A549 (cell line): ENCODE data around the gene SYTL3. TPM values are rescaled to one million over a fixed set of nuclear protein-coding genes. Genes with fewer than 3 reads are reported as not detected.
A peak's percentile ranks its signal among the peaks of the same experiment; 100 is the strongest.

Experiments
- ATAC-seq, 2 experiments: fragments of 200-7000 bp in 1 of 2; fragments of >200 bp in 1 of 2; cut with Nextera tagmentation in 1 of 2; cut with Tn5 transposase in 1 of 2; 3 replicates each; pipeline versions ENCODE4 v1.8.0 to v1.9.1; 2018 to 2020; ENCODE audit warnings: mild to moderate bottlenecking in 1 of 2, moderate library complexity in 1 of 2
- CTCF ChIA-PET: fragments of 300-600 bp; sonication (Branson Sonifier 250); formaldehyde crosslinking; extraction: SDS; loops from one replicate; lab custom pipeline; 2021; ENCODE audit warnings: antibody characterized with exemption, inconsistent platforms; lab: Yijun Ruan, JAX
- POLR2A ChIA-PET: fragments of 350-600 bp; formaldehyde crosslinking; extraction: SDS; loops from one replicate; lab custom pipeline; 2021; ENCODE audit warnings: antibody characterized with exemption, inconsistent platforms; lab: Yijun Ruan, JAX
- DNase-seq, 2 experiments: peaks; one replicate each; pipeline versions ENCODE4 v3.0.0 to v3.0.0-alpha.2; 2011 to 2016; ENCODE audit warnings: low read depth in 1 of 2, low spot score in 1 of 2
- FAIRE-seq: peaks from 2 replicates; lab custom pipeline; 2011; peaks lifted over from hg19 to GRCh38; lab: Jason Lieb, UNC
- H3K27ac ChIP-seq, 2 experiments: fragments of >200 bp; sonication (Bioruptor Twin); formaldehyde crosslinking; 3 replicates each; pipeline ENCODE4 v1.5.1; 2016 to 2017
- H3K4me1 ChIP-seq: fragments of >200 bp; sonication (Bioruptor Twin); formaldehyde crosslinking; 3 replicates; pipeline ENCODE4 v1.6.1; 2016
- H3K4me2 ChIP-seq: fragments of >200 bp; sonication (Bioruptor Twin); formaldehyde crosslinking; 3 replicates; pipeline ENCODE4 v1.6.1; 2016
- H3K4me3 ChIP-seq: fragments of >200 bp; sonication (Bioruptor Twin); formaldehyde crosslinking; 3 replicates; pipeline ENCODE4 v1.5.1; 2016
- H3K9me3 ChIP-seq: fragments of >200 bp; sonication (Bioruptor Twin); formaldehyde crosslinking; 3 replicates; pipeline ENCODE4 v1.6.1; 2016
- BHLHE40 ChIP-seq: IDR thresholded peaks from 2 replicates; pipeline ENCODE4 v1.6.1; 2012; ENCODE audit warnings: low read depth, low read length, inconsistent platforms
- CHD4 ChIP-seq: fragments of 200-600 bp; sonication (generic); IDR thresholded peaks from 2 replicates; pipeline ENCODE4 v1.6.1; 2016; ENCODE audit warnings: antibody characterized with exemption, mild to moderate bottlenecking, borderline replicate concordance
- E2F6 ChIP-seq: IDR thresholded peaks from 2 replicates; pipeline ENCODE4 v1.6.1; 2012; ENCODE audit warnings: low read depth, borderline replicate concordance
- ESRRA ChIP-seq: fragments of 150-350 bp; IDR thresholded peaks from 2 replicates; pipeline ENCODE4 v1.6.1; 2014; ENCODE audit warnings: mild to moderate bottlenecking, low read length, borderline replicate concordance
- FOSB ChIP-seq: fragments of 250-450 bp; sonication (Bioruptor Pico); IDR thresholded peaks from 2 replicates; pipeline ENCODE4 v1.5.0; 2020; ENCODE audit warnings: mild to moderate bottlenecking, moderate library complexity
- FOSL2 ChIP-seq, 2 experiments: fragments of 450-650 bp in 1 of 2; fragments of >200 bp in 1 of 2; sonication (Bioruptor Twin) in 1 of 2; formaldehyde crosslinking; IDR thresholded peaks; 2 replicates each; pipeline versions ENCODE4 v1.5.0 to v1.6.1; 2016 to 2020; ENCODE audit warnings: mild to moderate bottlenecking in 1 of 2, moderate library complexity in 1 of 2
- HEYL ChIP-seq: fragments of 250-450 bp; sonication (Bioruptor Pico); IDR thresholded peaks from 2 replicates; pipeline ENCODE4 v1.8.0; 2021; ENCODE audit warnings: mild to moderate bottlenecking, moderate library complexity
- HOXA7 ChIP-seq: fragments of 250-450 bp; sonication (Bioruptor Pico); IDR thresholded peaks from 2 replicates; pipeline ENCODE4 v1.5.0; 2020; ENCODE audit warnings: mild to moderate bottlenecking, moderate library complexity
- JUN ChIP-seq, 2 experiments: fragments of >200 bp; sonication (Bioruptor Twin); formaldehyde crosslinking; IDR thresholded peaks; 2 replicates in 1 of 2; 3 replicates in 1 of 2; pipeline ENCODE4 v1.6.1; 2016 to 2017
- JUNB ChIP-seq: fragments of >200 bp; sonication (Bioruptor Twin); formaldehyde crosslinking; IDR thresholded peaks from 2 replicates; pipeline ENCODE4 v1.6.1; 2016
- MAFK ChIP-seq: fragments of 450-650 bp; IDR thresholded peaks from 2 replicates; pipeline ENCODE4 v1.6.1; 2014; ENCODE audit not compliant: partially characterized antibody
- NR3C1 ChIP-seq: fragments of >200 bp; sonication (Bioruptor Twin); formaldehyde crosslinking; IDR thresholded peaks from 3 replicates; pipeline ENCODE4 v1.6.1; 2017
- POLR2A ChIP-seq: IDR thresholded peaks from 2 replicates; pipeline ENCODE4 v1.6.1; 2012; ENCODE audit warnings: mild to moderate bottlenecking, low read length
- POLR2AphosphoS2 ChIP-seq: conservative IDR thresholded peaks from 2 replicates; pipeline ENCODE4 v1.6.1; 2012; ENCODE audit warnings: low read length, improper control_type of control experiment, inconsistent platforms
- REST ChIP-seq: fragments of 200-600 bp; sonication (generic); IDR thresholded peaks from 2 replicates; pipeline ENCODE4 v1.6.1; 2016; ENCODE audit warnings: antibody characterized with exemption, mild to moderate bottlenecking, moderate library complexity
- TFCP2L1 ChIP-seq: fragments of 250-450 bp; sonication (Bioruptor Pico); IDR thresholded peaks from 2 replicates; pipeline ENCODE4 v1.5.0; 2021; ENCODE audit warnings: mild to moderate bottlenecking
- TP53 ChIP-seq: fragments of 250-450 bp; sonication (Bioruptor Pico); IDR thresholded peaks from 2 replicates; pipeline ENCODE4 v1.5.0; 2021; ENCODE audit warnings: mild to moderate bottlenecking, moderate library complexity
- ZFP36 ChIP-seq: fragments of 450-650 bp; IDR thresholded peaks from 2 replicates; pipeline ENCODE4 v1.6.1; 2014; ENCODE audit warnings: borderline replicate concordance; ENCODE audit not compliant: partially characterized antibody
- ZNF302 ChIP-seq: fragments of 250-450 bp; sonication (Bioruptor Pico); IDR thresholded peaks from 2 replicates; pipeline ENCODE4 v1.9.0; 2021; ENCODE audit warnings: inconsistent platforms, mild to moderate bottlenecking, moderate library complexity
- WGBS: methylation state at CpG from one replicate; pipeline ENCODE4 v1.1.6; 2017; ENCODE audit errors: missing lambda C conversion rate; 5-methylcytosine and 5-hydroxymethylcytosine counted together
- polyA plus RNA-seq, 4 experiments: library from polyadenylated mRNA; depleted of rRNA in 3 of 4; stranded (reverse); fragments of >200 nt; fragmentation: RNase III in 1 of 4; extraction: RNeasy Plus Mini Kit Qiagen cat#74134 plus additional on column Dnase treatment in 1 of 4; gene quantifications; 2 replicates in 3 of 4; 3 replicates in 1 of 4; pipeline ENCODE4 v1.2.3, GENCODE V29; 2011 to 2017
- TF ChIP-seq, protein P1 (sequence below): fragments of 250-450 bp; sonication (Bioruptor Pico); IDR thresholded peaks from 2 replicates; pipeline ENCODE4 v1.5.0; 2021; ENCODE audit warnings: mild to moderate bottlenecking, moderate library complexity, borderline replicate concordance
- TF ChIP-seq, protein P2 (sequence below): fragments of 250-450 bp; sonication (Bioruptor Pico); IDR thresholded peaks from 2 replicates; pipeline ENCODE4 v1.5.0; 2020; ENCODE audit warnings: low read depth, mild to moderate bottlenecking, moderate library complexity
- TF ChIP-seq, protein P3 (sequence below): fragments of >200 bp; sonication (Bioruptor Twin); formaldehyde crosslinking; IDR thresholded peaks from 2 replicates; pipeline ENCODE4 v1.6.1; 2016
- TF ChIP-seq, protein P4 (sequence below): IDR thresholded peaks from 2 replicates; pipeline ENCODE4 v1.6.1; 2012
- TF ChIP-seq, protein P5 (sequence below): fragments of >200 bp; sonication (Bioruptor Twin); formaldehyde crosslinking; IDR thresholded peaks from 3 replicates; pipeline ENCODE4 v1.5.1; 2016

Gene SYTL3
- polyA plus RNA-seq, 2 of the 4 experiments (the other 2 are of a cell fraction) = 0.63 to 0.89 TPM

GRCh38 chr6:158807515-158808441, 157.9 kb downstream of the SYTL3 start:
- H3K4me1 ChIP-seq = peaks cover 97% of the 10 kb centered on the region
- no peak for DNase-seq
- TF ChIP-seq, protein P1, sequence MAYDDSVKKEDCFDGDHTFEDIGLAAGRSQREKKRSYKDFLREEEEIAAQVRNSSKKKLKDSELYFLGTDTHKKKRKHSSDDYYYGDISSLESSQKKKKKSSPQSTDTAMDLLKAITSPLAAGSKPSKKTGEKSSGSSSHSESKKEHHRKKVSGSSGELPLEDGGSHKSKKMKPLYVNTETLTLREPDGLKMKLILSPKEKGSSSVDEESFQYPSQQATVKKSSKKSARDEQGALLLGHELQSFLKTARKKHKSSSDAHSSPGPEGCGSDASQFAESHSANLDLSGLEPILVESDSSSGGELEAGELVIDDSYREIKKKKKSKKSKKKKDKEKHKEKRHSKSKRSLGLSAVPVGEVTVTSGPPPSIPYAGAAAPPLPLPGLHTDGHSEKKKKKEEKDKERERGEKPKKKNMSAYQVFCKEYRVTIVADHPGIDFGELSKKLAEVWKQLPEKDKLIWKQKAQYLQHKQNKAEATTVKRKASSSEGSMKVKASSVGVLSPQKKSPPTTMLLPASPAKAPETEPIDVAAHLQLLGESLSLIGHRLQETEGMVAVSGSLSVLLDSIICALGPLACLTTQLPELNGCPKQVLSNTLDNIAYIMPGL (CRISPR knock-in tag) = no peak
- TF ChIP-seq FOSL2 (IDR thresholded peaks at IDR 0.05) = no peak
- no peak for TF ChIP-seq FOSL2 (CRISPR knock-in tag; IDR thresholded peaks at IDR 0.05)
- peak; percentile 87 for TF ChIP-seq HOXA7 (CRISPR knock-in tag)
- TF ChIP-seq MAFK = no peak
- no peak for TF ChIP-seq ZFP36
- no peak for TF ChIP-seq REST
- TF ChIP-seq, protein P2, sequence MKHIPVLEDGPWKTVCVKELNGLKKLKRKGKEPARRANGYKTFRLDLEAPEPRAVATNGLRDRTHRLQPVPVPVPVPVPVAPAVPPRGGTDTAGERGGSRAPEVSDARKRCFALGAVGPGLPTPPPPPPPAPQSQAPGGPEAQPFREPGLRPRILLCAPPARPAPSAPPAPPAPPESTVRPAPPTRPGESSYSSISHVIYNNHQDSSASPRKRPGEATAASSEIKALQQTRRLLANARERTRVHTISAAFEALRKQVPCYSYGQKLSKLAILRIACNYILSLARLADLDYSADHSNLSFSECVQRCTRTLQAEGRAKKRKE (CRISPR knock-in tag) = no peak
- TF ChIP-seq BHLHE40 = no peak
- TF ChIP-seq TFCP2L1 (CRISPR knock-in tag) = 0 out of 2 replicates have a peak, but pooled peaks have one; percentile 6
- TF ChIP-seq NR3C1 = no peak
- TF ChIP-seq JUN (IDR thresholded peaks at IDR 0.05) = no peak
- TF ChIP-seq, protein P3, sequence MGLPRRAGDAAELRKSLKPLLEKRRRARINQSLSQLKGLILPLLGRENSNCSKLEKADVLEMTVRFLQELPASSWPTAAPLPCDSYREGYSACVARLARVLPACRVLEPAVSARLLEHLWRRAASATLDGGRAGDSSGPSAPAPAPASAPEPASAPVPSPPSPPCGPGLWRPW = no peak
- 0 out of 2 replicates have a peak, but pooled peaks have one; percentile 30 for TF ChIP-seq FOSB
- TF ChIP-seq JUNB = no peak
- no peak for TF ChIP-seq POLR2A
- TF ChIP-seq, protein P4, sequence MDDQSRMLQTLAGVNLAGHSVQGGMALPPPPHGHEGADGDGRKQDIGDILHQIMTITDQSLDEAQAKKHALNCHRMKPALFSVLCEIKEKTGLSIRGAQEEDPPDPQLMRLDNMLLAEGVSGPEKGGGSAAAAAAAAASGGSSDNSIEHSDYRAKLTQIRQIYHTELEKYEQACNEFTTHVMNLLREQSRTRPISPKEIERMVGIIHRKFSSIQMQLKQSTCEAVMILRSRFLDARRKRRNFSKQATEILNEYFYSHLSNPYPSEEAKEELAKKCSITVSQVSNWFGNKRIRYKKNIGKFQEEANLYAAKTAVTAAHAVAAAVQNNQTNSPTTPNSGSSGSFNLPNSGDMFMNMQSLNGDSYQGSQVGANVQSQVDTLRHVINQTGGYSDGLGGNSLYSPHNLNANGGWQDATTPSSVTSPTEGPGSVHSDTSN = no peak
- peak; percentile 97 for TF ChIP-seq POLR2AphosphoS2
- TF ChIP-seq TP53 (CRISPR knock-in tag) = no peak
- no peak for TF ChIP-seq E2F6
- no peak for TF ChIP-seq ZNF302 (CRISPR knock-in tag)
- no peak for TF ChIP-seq HEYL (CRISPR knock-in tag)
- TF ChIP-seq, protein P5, sequence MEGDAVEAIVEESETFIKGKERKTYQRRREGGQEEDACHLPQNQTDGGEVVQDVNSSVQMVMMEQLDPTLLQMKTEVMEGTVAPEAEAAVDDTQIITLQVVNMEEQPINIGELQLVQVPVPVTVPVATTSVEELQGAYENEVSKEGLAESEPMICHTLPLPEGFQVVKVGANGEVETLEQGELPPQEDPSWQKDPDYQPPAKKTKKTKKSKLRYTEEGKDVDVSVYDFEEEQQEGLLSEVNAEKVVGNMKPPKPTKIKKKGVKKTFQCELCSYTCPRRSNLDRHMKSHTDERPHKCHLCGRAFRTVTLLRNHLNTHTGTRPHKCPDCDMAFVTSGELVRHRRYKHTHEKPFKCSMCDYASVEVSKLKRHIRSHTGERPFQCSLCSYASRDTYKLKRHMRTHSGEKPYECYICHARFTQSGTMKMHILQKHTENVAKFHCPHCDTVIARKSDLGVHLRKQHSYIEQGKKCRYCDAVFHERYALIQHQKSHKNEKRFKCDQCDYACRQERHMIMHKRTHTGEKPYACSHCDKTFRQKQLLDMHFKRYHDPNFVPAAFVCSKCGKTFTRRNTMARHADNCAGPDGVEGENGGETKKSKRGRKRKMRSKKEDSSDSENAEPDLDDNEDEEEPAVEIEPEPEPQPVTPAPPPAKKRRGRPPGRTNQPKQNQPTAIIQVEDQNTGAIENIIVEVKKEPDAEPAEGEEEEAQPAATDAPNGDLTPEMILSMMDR = no peak
- TF ChIP-seq ESRRA = no peak
- no peak for TF ChIP-seq CHD4
- ChIA-PET POLR2A (interaction anchor here (0.9 kb wide), 1 partner anchor 62 kb away, joined by 4 read pairs; no protein-coding TSS in a partner anchor), CTCF (interaction anchor here (1.1 to 1.5 kb wide), 3 partner anchors 8 to 100 kb away, joined by 3 to 4 read pairs (median 4); no protein-coding TSS in a partner anchor)
- ATAC-seq = peak in 1 of 2 experiments; percentile 9; a peak in 4 of 6 replicates
- no peak for FAIRE-seq
- no peaks in the 10 kb centered on the region for H3K9me3 ChIP-seq
- peak overlapping the region; percentile 36 for H3K4me2 ChIP-seq
- 63% methylated on average over 8 of the region's 8 CpGs for WGBS
- no peak overlapping the region for H3K4me3 ChIP-seq
- no peak overlapping the region for H3K27ac ChIP-seq
